ENCODE measurements around the gene NUTM2D. TPM values are rescaled to one million over a fixed set of nuclear protein-coding genes. Genes with fewer than 3 reads are reported as not detected.
"Not testable (repeated sequence)": the region's sequence is repeated elsewhere in the genome, so short reads cannot be mapped to it uniquely, and the experiment has no call there.

NUTM2D gene
- total RNA-seq, 1 donor from 2014 or later: 16.1 TPM

GRCh38 chr10:87379115-87379514 lies 21.6 kb downstream of the NUTM2D start:
- H3K4me1 Mint-ChIP-seq (ENCODE audit: unreplicated experiment); H3K27me3 Mint-ChIP-seq (ENCODE audit: unreplicated experiment); DNase-seq (ENCODE audit: low spot score); H3K4me3 Mint-ChIP-seq (ENCODE audit: unreplicated experiment); H3K36me3 Mint-ChIP-seq (ENCODE audit: low read depth, unreplicated experiment); H3K9me3 Mint-ChIP-seq (ENCODE audit: unreplicated experiment); H3K27ac Mint-ChIP-seq (ENCODE audit: unreplicated experiment): not testable (repeated sequence)

- H3K27me3 Mint-ChIP-seq (ENCODE audit: unreplicated experiment); DNase-seq (ENCODE audit: low spot score); H3K4me3 Mint-ChIP-seq (ENCODE audit: unreplicated experiment); H3K27ac Mint-ChIP-seq (ENCODE audit: unreplicated experiment); H3K36me3 Mint-ChIP-seq (ENCODE audit: low read depth, unreplicated experiment); H3K9me3 Mint-ChIP-seq (ENCODE audit: unreplicated experiment); H3K4me1 Mint-ChIP-seq (ENCODE audit: unreplicated experiment): not testable (repeated sequence)
These were observed 25.8 kb downstream of the NUTM2D start for GRCh38 chr10:87383149-87383857.

- not testable (repeated sequence) for H3K36me3 Mint-ChIP-seq (ENCODE audit: low read depth, unreplicated experiment); H3K27me3 Mint-ChIP-seq (ENCODE audit: unreplicated experiment); DNase-seq (ENCODE audit: low spot score); H3K27ac Mint-ChIP-seq (ENCODE audit: unreplicated experiment); H3K4me1 Mint-ChIP-seq (ENCODE audit: unreplicated experiment); H3K4me3 Mint-ChIP-seq (ENCODE audit: unreplicated experiment); H3K9me3 Mint-ChIP-seq (ENCODE audit: unreplicated experiment)
These were observed 26.7 kb downstream of the NUTM2D start for GRCh38 chr10:87384283-87384682.

GRCh38 chr10:87385762-87386360 lies 28.3 kb downstream of the NUTM2D start:
- H3K4me1 Mint-ChIP-seq (ENCODE audit: unreplicated experiment); DNase-seq (ENCODE audit: low spot score); H3K9me3 Mint-ChIP-seq (ENCODE audit: unreplicated experiment); H3K27me3 Mint-ChIP-seq (ENCODE audit: unreplicated experiment); H3K27ac Mint-ChIP-seq (ENCODE audit: unreplicated experiment); H3K4me3 Mint-ChIP-seq (ENCODE audit: unreplicated experiment); H3K36me3 Mint-ChIP-seq (ENCODE audit: low read depth, unreplicated experiment): not testable (repeated sequence)

- not testable (repeated sequence) for H3K4me3 Mint-ChIP-seq (ENCODE audit: unreplicated experiment); H3K36me3 Mint-ChIP-seq (ENCODE audit: low read depth, unreplicated experiment); DNase-seq (ENCODE audit: low spot score); H3K4me1 Mint-ChIP-seq (ENCODE audit: unreplicated experiment); H3K27ac Mint-ChIP-seq (ENCODE audit: unreplicated experiment); H3K9me3 Mint-ChIP-seq (ENCODE audit: unreplicated experiment); H3K27me3 Mint-ChIP-seq (ENCODE audit: unreplicated experiment)
These were observed 33.8 kb downstream of the NUTM2D start for GRCh38 chr10:87391360-87391759.

GRCh38 chr10:87396206-87396605 lies 38.7 kb downstream of the NUTM2D start:
- not testable (repeated sequence) for DNase-seq (ENCODE audit: low spot score); H3K36me3 Mint-ChIP-seq (ENCODE audit: low read depth, unreplicated experiment); H3K9me3 Mint-ChIP-seq (ENCODE audit: unreplicated experiment); H3K4me3 Mint-ChIP-seq (ENCODE audit: unreplicated experiment); H3K27ac Mint-ChIP-seq (ENCODE audit: unreplicated experiment); H3K27me3 Mint-ChIP-seq (ENCODE audit: unreplicated experiment)
- peaks cover 17% of the 10 kb centered on the region for H3K4me1 Mint-ChIP-seq (ENCODE audit: unreplicated experiment)

GRCh38 chr10:87398436-87398835 lies 40.9 kb downstream of the NUTM2D start:
- not testable (repeated sequence) for DNase-seq (ENCODE audit: low spot score); H3K27ac Mint-ChIP-seq (ENCODE audit: unreplicated experiment); H3K4me3 Mint-ChIP-seq (ENCODE audit: unreplicated experiment); H3K36me3 Mint-ChIP-seq (ENCODE audit: low read depth, unreplicated experiment); H3K9me3 Mint-ChIP-seq (ENCODE audit: unreplicated experiment); H3K27me3 Mint-ChIP-seq (ENCODE audit: unreplicated experiment)
- H3K4me1 Mint-ChIP-seq (ENCODE audit: unreplicated experiment): peaks cover 17% of the 10 kb centered on the region

- H3K27me3 Mint-ChIP-seq (ENCODE audit: unreplicated experiment); H3K36me3 Mint-ChIP-seq (ENCODE audit: low read depth, unreplicated experiment); H3K4me3 Mint-ChIP-seq (ENCODE audit: unreplicated experiment); H3K4me1 Mint-ChIP-seq (ENCODE audit: unreplicated experiment); H3K9me3 Mint-ChIP-seq (ENCODE audit: unreplicated experiment); DNase-seq (ENCODE audit: low spot score); H3K27ac Mint-ChIP-seq (ENCODE audit: unreplicated experiment): not testable (repeated sequence)
These were observed 50.2 kb downstream of the NUTM2D start for GRCh38 chr10:87407516-87408467.

- H3K4me1 Mint-ChIP-seq (ENCODE audit: unreplicated experiment); H3K36me3 Mint-ChIP-seq (ENCODE audit: low read depth, unreplicated experiment); H3K27ac Mint-ChIP-seq (ENCODE audit: unreplicated experiment); H3K27me3 Mint-ChIP-seq (ENCODE audit: unreplicated experiment); H3K4me3 Mint-ChIP-seq (ENCODE audit: unreplicated experiment); H3K9me3 Mint-ChIP-seq (ENCODE audit: unreplicated experiment); DNase-seq (ENCODE audit: low spot score): not testable (repeated sequence)
These were observed 56.4 kb downstream of the NUTM2D start for GRCh38 chr10:87413921-87414320.
